Body of pancreas (tissue), 4 donors: ENCODE data around the gene SLC1A2. TPM values are rescaled to one million over a fixed set of nuclear protein-coding genes. Genes with fewer than 3 reads are reported as not detected.

ENCODE experiments used
- ATAC-seq: fragments of 150-250 bp; one replicate; pipeline ENCODE4 v1.9.1; 2016
- DNase-seq, 4 donors: peaks; one replicate each; pipeline ENCODE4 v3.0.0-alpha.2; 2019
- H3K27ac ChIP-seq, 4 donors: fragments of 200-600 bp; sonication (generic); 1 replicate in 3 of 4; 2 replicates in 1 of 4; pipeline versions ENCODE4 v1.5.1 to v1.6.1; 2016 to 2019; ENCODE audit warnings: mild to moderate bottlenecking in 1 of 4, mixed read lengths in 1 of 4, moderate library complexity in 1 of 4
- H3K27me3 ChIP-seq, 2 donors: fragments of 200-600 bp; sonication (generic); one replicate each; pipeline ENCODE4 v1.6.0; 2016; ENCODE audit warnings: mild to moderate bottlenecking in 1 of 2
- H3K36me3 ChIP-seq, 2 donors: fragments of 200-600 bp; sonication (generic); replicated peaks in 1 of 2; 2 replicates each; pipeline ENCODE4 v1.5.1; 2016; ENCODE audit warnings: low read depth in 2 of 2; ENCODE audit not compliant: insufficient read depth in 1 of 2
- H3K4me1 ChIP-seq: fragments of 200-600 bp; sonication (generic); one replicate; pipeline ENCODE4 v1.6.0; 2016
- H3K4me3 ChIP-seq, 2 donors: fragments of 200-600 bp; sonication (generic); 1 replicate in 1 of 2; 2 replicates in 1 of 2; pipeline ENCODE4 v1.5.1; 2016 to 2019
- H3K9me3 ChIP-seq, 3 donors: fragments of 200-600 bp; sonication (generic); 1 replicate in 2 of 3; 2 replicates in 1 of 3; pipeline ENCODE4 v1.5.1; 2016
- POLR2A ChIP-seq, 3 donors: fragments of 450-650 bp; IDR thresholded peaks; one replicate each; pipeline ENCODE4 v1.6.1; 2016; ENCODE audit warnings: antibody characterized with exemption in 3 of 3, mild to moderate bottlenecking in 2 of 3
- WGBS, 2 donors: methylation state at CpG; one replicate each; pipeline ENCODE4 v1.1.5; 2017; 5-methylcytosine and 5-hydroxymethylcytosine counted together
- intact Hi-C: fragments of 100-400 bp; cut with DNase I; formaldehyde crosslinking; loops from one replicate; pipeline ENCODE4 v1.15.1; 2023
- total RNA-seq, 2 donors: library from RNA; depleted of rRNA; stranded (reverse); fragments of >200 nt; gene quantifications; one replicate each; pipeline ENCODE4 v1.1.0, GENCODE V29; 2016
- TF ChIP-seq, protein P1 (sequence below), 7 experiments: fragments of 450-650 bp in 4 of 7; fragments of 200-600 bp in 3 of 7; sonication (generic) in 3 of 7; IDR thresholded peaks; one replicate each; pipeline ENCODE4 v1.5.1; 2016 to 2019; ENCODE audit warnings: antibody characterized with exemption in 7 of 7

The SLC1A2 gene
- total RNA-seq, 2 donors from 2014 or later: 23.1 to 73.7 TPM

DNA sequence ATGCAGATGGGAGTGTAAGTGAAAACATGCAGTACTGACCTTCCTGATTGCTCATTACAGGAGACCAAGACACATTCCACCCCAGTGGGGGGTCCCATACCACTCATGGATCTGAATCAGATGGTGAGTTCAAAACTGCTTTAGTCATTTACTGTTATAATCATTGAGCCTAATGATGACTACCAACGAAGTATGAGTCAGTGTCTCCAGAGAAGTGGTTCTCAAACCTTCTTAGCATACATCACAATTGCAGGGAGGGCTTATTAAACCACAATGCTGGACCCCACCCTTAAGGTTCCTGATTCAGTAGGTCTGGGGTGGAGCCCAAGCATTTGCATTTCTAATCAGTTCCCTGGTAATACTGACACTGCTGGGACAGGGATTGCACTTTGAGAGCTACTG lies 204.6 kb downstream of the SLC1A2 start:
- Histone ChIP-seq H3K9me3 (no peaks in the 10 kb centered on the region), H3K4me3 (no peak overlapping the region), H3K27me3 (no peaks in the 10 kb centered on the region), H3K36me3 (peaks cover 0 to 17% of the 10 kb centered on the region in 2 donors), H3K27ac (no peak overlapping the region), H3K4me1 (peaks cover 22% of the 10 kb centered on the region)
- intact Hi-C loops: no loop called here
- DNase-seq (no peak), ATAC-seq (no peak)
- 62 to 71% methylated on average over 1 of the region's 1 CpG for WGBS, 2 donors
- no peak for TF ChIP-seq POLR2A (IDR thresholded peaks at IDR 0.05)
- TF ChIP-seq, protein P1, sequence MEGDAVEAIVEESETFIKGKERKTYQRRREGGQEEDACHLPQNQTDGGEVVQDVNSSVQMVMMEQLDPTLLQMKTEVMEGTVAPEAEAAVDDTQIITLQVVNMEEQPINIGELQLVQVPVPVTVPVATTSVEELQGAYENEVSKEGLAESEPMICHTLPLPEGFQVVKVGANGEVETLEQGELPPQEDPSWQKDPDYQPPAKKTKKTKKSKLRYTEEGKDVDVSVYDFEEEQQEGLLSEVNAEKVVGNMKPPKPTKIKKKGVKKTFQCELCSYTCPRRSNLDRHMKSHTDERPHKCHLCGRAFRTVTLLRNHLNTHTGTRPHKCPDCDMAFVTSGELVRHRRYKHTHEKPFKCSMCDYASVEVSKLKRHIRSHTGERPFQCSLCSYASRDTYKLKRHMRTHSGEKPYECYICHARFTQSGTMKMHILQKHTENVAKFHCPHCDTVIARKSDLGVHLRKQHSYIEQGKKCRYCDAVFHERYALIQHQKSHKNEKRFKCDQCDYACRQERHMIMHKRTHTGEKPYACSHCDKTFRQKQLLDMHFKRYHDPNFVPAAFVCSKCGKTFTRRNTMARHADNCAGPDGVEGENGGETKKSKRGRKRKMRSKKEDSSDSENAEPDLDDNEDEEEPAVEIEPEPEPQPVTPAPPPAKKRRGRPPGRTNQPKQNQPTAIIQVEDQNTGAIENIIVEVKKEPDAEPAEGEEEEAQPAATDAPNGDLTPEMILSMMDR (IDR thresholded peaks at IDR 0.05): no peak

DNA sequence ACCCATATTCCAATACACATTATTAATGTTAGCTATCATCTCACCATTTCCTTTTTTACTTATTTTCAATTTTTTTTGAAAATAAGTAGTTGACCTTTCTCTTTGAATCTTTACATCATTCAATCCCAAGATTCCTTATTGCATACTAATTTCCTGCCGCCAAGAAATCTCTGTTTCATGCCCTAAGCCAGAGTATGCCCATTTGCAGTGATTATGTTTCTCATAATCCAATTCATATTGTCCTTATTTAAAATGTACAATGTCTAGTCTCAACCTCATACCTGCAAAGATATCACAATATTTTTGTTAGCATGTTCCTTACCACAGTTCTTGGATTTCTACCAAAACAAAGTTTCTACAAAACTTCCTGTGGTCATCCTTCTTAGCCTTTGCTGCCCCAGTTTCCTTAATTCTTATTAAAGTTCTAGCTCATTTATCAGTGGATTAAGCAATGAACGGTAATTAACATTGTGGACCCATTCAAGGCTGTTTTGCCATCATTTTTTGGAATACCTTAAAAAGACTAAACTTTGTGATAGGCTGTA lies 205.1 kb downstream of the SLC1A2 start:
- Histone ChIP-seq H3K9me3 (no peaks in the 10 kb centered on the region), H3K27ac (no peak overlapping the region), H3K27me3 (no peaks in the 10 kb centered on the region), H3K4me1 (peaks cover 22% of the 10 kb centered on the region), H3K36me3 (peaks cover 0 to 15% of the 10 kb centered on the region in 2 donors), H3K4me3 (no peak overlapping the region)
- ATAC-seq: no peak
- DNase-seq: no peak
- TF ChIP-seq POLR2A (IDR thresholded peaks at IDR 0.05): no peak
- TF ChIP-seq, protein P1 (IDR thresholded peaks at IDR 0.05): no peak
- intact Hi-C loops: no loop called here
- 82 to 91% methylated on average over 2 of the region's 2 CpGs for WGBS, 2 donors

DNA sequence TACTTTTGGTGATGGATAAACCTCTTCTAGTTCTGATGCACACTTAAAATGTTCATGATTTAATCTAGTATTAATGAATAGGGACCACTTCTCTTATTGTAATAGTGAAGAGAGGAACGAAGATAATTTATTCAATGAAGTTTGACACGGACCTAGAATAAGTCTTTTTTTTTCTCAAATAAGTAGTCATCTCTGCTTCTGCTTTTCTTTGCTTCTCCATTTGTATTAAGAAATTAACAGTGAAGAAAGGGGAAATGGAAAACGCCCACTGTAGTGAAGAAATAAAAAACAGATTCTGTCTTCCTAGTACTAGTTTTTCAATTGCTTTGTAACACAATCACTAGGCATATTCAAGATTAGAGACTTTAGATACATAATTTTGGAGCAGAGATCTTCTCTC lies 207.4 kb downstream of the SLC1A2 start:
- TF ChIP-seq POLR2A (IDR thresholded peaks at IDR 0.05): no peak
- TF ChIP-seq, protein P1 (IDR thresholded peaks at IDR 0.05): no peak
- no peak overlapping the region for H3K4me3 ChIP-seq
- ATAC-seq (no peak), DNase-seq (no peak)
- H3K9me3 ChIP-seq: no peaks in the 10 kb centered on the region
- WGBS, 2 donors: 80 to 83% methylated on average over 3 of the region's 3 CpGs
- H3K4me1 ChIP-seq: peaks cover 15% of the 10 kb centered on the region
- no peaks in the 10 kb centered on the region for H3K27me3 ChIP-seq
- peak overlapping the region in 1 of 4 donors; percentile 45 for H3K27ac ChIP-seq
- intact Hi-C loops: no loop called here
- H3K36me3 ChIP-seq: peaks cover 0 to 7% of the 10 kb centered on the region in 2 donors

DNA sequence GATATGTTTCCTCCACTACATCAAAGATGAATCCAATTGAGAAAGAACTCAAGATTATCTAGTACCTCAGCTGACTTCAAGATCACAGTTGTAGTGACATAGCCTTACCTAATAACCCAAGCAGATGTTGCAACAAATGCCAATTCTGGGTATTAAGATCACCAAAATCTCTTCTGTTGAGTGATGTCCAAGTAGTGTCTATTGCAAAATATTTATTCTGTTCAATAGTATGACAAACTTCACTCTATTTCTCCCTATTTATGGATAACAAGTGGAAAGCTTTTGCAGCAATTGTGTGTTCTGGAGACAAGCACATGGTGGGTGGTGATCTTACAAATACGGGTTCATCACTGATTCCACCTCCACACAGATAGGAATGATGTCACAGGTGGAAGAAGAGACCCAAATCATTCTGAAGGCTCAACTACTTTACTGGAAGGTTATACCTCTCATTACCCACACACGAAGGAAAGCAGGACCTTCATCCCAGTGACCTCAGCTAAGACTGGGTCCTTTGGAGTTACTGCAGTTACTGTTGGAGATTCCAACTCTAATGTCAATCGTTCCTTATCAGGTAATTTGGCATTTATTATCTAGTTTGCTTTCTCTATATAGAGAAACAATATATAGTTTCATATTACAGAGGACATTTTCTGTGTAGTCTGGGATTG lies 208.3 kb downstream of the SLC1A2 start:
- H3K36me3 ChIP-seq: peaks cover 0 to 4% of the 10 kb centered on the region in 2 donors
- WGBS, 2 donors: 30 to 47% methylated on average over 3 of the region's 3 CpGs
- H3K27me3 ChIP-seq: no peaks in the 10 kb centered on the region
- TF ChIP-seq, protein P1 (IDR thresholded peaks at IDR 0.05): no peak
- TF ChIP-seq POLR2A (IDR thresholded peaks at IDR 0.05): no peak
- ATAC-seq (no peak), DNase-seq (no peak)
- peaks cover 7% of the 10 kb centered on the region for H3K4me1 ChIP-seq
- no peaks in the 10 kb centered on the region for H3K9me3 ChIP-seq
- no peak overlapping the region for H3K27ac ChIP-seq
- no peak overlapping the region for H3K4me3 ChIP-seq
- intact Hi-C loops: no loop called here

DNA sequence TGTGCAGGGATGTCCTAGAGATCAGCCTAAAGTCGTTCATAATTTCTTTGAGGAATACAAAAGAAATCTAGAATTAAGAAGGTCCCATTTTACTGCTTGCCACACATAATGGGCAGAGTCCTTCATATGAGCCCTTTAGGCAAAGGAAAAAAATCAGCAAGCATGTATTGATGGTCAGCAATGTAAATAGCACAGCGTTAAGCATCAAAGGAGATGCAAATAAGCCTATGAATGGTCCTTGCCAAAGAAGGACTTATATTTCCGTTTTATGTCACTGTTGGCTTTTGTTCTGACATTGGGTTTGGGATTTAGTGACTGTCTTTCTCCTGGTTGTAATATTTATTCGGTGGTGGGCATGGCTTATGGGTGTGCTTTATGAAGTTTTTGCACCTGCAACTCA lies 210.6 kb downstream of the SLC1A2 start:
- Histone ChIP-seq H3K9me3 (no peaks in the 10 kb centered on the region), H3K27me3 (no peaks in the 10 kb centered on the region), H3K4me3 (no peak overlapping the region), H3K27ac (no peak overlapping the region), H3K36me3 (peaks cover 0 to 6% of the 10 kb centered on the region in 2 donors), H3K4me1 (peaks cover 20% of the 10 kb centered on the region)
- DNase-seq: no peak
- TF ChIP-seq, protein P1 (IDR thresholded peaks at IDR 0.05): no peak
- no peak for TF ChIP-seq POLR2A (IDR thresholded peaks at IDR 0.05)
- WGBS, 2 donors: 81 to 83% methylated on average over 4 of the region's 4 CpGs
- intact Hi-C loops: no loop called here
- no peak for ATAC-seq
